CD4-positive, alpha-beta T cell treated with Interleukin-17A for 4 hours (primary cell): ENCODE data around the gene PHPT1.
"Not testable (repeated sequence)": the region's sequence is repeated elsewhere in the genome, so short reads cannot be mapped to it uniquely, and the experiment has no call there.

Source experiments
- DNase-seq: peaks from one replicate; pipeline ENCODE4 v3.0.0-alpha.2; 2020; ENCODE audit warnings: mixed read lengths

Gene PHPT1

DNA sequence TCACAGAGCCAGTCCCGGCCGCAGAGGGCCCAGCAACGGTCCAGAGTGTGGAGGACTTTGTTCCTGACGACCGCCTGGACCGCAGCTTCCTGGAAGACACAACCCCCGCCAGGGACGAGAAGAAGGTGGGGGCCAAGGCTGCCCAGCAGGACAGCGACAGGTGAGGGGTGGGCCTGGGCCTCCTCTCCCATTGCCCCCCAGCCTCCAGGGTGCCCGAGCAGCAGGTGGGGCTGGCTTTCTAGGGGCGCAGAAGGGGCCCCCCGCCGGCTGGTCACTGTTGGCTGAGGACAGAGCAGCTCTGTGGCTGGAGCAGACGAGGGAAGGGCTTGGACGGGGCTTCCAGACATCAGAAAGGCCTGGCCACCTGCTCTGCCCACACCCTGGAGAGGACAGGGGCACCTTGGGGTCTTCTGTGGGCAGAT is 11.3 kb upstream of the PHPT1 start:
- DNase-seq: not testable (repeated sequence)

DNA sequence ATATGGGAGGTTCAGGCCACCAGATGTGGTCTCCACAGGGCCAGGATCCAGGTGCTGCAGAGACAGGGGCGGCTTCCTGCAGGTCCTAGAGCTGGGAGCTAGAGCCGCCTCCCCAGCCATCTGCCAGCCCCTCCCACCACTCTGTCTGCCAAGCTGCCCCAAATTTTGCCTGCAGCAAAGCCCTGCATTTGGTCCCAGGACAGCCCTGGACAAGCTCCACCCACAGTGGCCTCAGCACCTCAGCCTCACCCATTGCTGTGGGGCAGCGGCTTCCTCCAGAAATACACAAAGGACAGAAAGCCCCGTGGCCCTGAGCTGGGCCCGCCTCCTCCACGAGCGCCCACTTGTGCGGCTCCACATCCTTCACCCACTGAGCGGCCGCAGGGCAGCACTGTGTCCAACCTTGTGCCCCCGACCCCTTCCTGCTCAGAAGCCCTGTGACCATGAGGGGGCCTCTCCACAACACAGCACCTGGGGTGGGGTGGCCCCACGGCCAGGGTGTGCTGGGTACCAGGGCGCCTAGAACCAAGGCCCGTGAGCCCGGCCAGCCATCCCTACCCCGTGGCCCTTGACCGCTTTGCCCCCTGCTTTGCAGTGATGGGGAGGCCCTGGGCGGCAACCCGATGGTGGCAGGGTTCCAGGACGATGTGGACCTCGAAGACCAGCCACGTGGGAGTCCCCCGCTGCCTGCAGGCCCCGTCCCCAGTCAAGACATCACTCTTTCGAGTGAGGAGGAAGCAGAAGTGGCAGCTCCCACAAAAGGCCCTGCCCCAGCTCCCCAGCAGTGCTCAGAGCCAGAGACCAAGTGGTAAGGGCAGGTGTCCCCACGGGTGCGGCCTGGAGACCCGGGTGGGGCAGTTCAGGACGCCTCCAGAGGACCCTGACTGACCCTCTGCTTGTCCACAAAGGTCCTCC is 10.6 kb upstream of the PHPT1 start:
- DNase-seq: no peak

DNA sequence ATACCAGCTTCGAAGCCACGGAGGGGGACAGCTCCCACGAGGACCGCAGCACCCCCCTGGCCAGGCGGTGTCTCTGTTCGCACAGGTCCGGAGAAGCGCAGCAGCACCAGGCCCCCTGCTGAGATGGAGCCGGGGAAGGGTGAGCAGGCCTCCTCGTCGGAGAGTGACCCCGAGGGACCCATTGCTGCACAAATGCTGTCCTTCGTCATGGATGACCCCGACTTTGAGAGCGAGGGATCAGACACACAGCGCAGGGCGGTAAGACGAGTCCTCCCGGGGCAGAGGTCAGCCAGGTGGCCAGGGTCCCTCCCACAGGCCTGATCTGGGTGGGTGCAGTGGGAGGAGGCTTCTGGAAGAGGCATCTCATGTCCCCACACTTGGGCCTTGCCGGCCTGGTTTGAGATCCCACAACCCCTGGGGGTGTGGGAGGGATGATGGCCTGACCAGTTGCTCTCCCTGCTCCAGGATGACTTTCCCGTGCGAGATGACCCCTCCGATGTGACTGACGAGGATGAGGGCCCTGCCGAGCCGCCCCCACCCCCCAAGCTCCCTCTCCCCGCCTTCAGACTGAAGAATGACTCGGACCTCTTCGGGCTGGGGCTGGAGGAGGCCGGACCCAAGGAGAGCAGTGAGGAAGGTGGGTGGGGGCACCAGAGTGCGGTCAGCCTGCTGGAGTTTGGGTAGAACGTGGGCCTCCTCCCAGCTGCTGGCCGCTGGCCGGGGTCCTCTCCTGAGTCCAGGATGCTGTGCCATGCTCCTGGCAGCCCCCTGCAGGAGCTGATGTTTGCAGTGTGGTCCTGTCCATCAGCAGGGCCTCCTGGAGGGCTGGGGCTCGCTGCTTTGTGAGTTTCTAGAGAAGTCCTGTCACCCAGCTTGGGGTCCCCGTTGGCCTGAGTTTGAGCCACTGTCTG is 9.7 kb upstream of the PHPT1 start:
- DNase-seq: no peak

DNA sequence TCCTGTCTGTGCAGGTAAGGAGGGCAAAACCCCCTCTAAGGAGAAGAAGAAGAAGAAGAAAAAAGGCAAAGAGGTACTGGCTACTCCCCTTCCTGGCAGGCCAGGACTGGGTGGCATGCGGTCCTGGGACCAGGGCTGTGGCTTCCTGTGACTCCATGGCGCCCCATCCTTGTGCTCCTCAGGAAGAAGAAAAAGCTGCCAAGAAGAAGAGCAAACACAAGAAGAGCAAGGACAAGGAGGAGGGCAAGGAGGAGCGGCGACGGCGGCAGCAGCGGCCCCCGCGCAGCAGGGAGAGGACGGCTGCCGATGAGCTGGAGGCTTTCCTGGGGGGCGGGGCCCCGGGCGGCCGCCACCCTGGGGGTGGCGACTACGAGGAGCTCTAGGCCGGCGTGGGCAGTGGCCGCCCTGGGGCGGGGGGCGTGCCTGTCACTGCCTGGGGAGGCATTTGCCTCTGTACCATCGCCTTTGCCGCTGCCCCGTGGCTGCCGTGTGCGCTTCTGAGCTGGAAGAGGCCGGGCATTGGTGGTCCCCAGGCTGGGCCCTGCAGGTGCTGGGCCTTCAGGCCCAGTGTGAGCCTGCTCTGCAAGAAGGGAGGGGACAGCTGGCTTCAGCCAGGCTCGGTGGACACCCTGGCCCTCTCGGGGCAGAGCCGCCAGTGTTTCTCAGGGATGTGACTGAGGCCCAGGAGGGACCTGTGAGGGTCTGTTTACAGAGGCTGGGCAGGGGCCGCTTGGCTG is 8.9 kb upstream of the PHPT1 start:
- DNase-seq: no peak

DNA sequence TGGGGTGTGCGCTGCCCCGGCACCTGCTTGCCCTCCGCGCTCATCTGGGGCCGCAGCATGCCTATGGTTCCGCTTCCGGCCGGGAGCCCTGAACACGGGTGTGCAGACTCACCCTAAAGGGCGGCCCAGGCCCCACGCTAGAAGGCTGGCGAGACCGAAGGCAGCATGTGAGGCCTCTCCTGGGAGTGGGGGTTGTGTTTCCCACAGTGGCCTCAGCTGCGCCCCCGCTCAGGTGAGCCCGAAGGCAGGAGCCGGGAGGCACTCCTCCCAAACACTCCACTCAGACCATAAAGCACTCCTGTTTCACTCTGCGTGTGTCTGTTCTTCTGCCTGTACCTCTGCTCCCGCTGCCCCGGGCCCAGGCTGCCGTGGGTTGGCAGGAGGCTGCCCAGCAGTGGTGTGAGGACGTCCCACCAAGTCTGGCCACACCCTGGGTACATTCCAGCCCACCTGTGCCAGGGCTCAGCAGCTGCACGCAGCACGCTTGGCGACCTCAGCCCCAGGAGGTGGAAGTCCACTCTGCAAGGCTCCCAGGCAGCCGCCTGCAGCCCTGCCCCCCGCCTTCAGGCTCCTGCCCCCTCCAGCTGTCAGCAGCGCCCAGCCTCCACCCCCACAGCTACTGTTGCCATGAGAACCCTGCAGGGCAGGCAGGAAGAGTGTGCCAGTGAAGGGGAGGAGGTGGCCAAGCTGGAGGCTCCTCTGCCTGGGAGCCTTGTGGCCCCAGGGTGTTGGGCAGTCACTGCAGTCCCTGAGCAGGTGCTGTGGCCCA is 8.1 kb upstream of the PHPT1 start:
- DNase-seq: no peak

DNA sequence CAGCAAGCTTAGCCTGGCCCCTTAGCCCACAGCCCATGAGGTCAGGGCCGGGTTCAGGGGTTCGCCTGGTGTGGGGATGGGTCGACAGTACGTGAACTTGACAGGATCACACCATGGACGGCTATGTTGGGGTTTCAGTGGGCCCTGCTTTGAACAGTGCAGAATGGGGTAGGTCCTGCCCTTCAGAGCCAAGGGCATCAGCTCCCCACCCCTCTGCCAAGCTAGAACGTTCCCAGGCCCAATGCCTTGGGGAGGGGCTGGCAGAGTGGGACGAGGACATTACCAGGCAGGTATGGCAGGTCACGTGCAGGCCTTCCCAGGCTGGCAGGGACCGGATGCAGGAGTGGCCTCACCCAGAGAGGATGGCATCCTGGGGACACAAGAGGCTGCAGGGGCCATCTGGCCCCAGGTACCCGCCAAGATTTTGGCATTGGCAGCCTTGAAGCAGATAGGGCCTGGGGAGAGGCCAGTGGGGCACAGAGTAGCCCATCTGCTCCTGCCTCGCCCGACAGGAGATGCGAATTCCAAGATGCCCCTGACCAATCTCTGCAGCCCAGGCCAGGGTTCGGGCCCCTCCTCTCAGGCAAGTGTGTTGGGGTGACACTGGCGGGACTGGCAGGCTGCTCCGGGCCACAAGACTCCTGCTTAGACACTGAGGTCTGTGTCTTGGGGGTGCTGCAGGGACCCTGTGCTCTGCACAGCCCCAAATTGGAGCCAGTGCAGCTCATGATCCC is 7.4 kb upstream of the PHPT1 start:
- DNase-seq: not testable (repeated sequence)

DNA sequence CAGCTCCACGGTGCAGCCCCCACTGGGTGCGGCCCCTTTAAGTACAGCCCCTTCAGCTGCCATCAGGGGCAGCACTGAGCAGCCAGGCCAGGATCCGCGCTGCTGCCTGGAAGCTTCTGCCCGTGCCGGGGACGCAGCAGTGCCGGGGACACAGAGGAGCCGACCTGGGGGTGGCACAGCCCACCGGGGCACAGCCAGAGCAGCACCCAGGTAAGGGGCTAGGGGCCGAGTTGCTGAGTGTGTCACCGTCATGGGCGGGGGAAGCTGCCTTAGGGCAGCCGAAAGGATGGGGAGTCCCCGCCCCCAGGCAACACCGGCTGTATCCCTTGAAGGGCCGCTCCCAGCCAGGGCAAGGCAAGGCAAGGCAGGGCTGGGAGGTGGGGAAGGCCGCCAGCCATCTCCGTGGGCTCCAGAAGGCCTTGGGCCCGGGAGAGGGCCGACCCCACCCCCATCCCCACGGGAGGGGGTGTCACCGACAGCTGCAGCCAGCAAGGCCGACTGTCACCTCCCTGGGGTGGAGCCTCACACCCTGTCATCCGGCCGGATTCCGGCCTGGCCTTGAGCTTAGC is 6.7 kb upstream of the PHPT1 start, which contains the start of gene AJM1:
TSS of gene AJM1 (plus strand) at position 99 of the 569 bp plus-strand sequence. CDS start 1,937 bp downstream, outside the sequence.
- peak; percentile 81 for DNase-seq

DNA sequence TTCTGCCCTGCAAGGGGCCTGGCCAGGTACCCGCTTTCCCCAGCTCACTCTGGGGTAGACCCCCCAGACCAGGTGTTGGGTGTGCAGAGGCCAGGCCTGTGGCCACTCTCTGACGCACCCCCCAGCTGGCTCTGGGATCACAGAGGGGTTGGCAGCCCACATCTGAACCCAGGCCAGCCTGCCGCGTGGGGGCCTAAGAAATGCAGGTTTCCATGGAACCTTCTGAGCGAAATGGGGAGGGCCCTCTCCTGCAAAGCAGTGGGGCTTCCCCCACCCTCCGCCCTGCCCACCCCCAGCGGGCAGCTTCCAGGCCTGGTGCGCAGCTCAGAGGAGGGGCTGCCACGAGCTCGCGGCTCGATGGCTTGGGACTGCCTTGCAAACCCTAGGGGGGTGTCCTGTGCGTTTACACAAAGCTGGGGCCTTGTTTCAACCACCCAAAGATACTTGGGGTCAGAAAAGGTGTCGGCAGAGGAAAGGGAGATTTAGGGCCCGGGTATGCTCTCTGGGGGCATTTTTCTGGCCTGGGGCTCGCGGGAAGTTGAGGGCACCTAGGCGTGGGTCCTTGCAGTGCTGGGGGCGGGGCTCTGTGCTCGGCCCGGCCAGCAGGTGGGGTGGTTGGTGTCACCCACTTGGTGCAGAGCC is 5.9 kb upstream of the PHPT1 start:
- not testable (repeated sequence) for DNase-seq

DNA sequence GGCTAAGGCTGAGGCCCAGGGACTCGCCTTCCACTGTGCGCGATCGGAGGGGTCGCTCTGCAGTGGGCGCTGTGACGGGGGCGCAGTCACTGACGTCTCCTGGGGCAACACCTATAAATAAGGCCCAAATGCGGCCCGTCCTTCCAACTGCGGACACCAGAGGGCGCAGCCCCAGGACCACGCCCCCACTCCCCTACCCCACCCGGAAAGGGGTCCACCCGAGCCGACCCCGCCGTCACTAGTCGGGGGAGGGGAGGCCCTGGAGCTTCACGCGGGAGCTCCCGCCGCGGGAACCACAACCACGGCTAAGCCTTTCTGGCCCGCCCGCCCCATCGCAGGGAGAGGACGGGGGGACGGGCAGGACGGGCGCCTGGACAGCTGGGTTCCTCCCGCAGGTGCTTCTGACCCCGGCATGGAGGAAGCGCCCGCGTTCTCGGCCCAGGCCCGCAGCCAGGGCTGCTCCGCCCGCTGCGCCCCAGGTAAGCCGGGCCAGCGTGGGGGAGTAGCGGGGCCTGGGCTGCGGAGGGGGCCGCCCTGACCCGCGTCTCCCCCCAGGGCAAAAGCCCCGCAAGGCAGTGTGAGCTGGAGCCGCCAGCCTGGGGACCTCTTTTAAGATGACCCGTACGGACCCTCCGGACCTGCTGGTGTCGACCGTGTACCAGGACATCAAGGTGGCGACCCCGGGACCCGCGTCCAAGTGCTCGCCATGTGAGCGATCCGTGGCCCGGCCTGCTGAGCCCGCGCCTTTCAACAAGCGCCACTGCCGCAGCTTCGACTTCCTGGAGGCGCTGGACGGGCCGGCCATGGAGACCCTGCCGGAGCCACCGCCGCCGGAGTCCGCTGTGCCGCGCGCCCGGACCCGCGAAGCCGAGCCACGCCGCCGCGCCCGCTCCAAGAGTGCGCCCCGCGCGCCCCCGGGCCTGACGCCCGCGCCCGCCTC is 5.1 kb upstream of the PHPT1 start:
- DNase-seq: peak; percentile 68

DNA sequence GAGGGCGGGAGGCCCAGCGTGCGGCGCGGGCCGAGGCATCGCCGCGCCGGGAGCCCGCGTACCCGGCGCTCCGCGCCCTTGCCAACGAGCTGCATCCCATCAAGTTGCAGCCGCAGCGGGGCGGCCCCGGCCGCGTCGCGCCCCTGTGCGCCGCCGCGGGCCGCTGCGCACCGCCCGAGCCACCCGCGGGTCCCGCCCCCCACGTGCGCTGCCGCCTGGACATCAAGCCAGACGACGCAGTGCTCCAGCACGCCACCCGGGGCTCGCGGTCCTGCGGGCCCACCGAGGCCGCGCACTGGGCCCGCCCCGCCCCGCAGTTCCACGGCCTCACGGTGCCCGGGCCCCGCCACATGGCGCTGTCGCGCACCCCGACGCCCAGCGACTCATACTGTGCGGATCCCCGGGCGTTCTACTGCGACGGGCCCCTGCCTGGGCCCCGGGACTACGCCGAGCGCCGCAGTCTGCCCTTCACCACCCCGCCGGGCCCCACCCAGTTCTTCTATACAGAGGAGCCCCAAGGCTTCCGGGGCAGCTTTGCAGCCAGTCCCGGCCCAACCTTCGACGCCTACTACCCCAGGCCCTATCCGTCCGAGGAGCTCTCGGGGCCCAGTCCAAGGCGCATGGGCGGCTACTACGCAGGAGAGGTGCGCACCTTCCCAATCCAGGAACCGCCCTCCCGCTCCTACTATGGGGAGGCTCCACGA is 4.3 kb upstream of the PHPT1 start:
- no peak for DNase-seq

DNA sequence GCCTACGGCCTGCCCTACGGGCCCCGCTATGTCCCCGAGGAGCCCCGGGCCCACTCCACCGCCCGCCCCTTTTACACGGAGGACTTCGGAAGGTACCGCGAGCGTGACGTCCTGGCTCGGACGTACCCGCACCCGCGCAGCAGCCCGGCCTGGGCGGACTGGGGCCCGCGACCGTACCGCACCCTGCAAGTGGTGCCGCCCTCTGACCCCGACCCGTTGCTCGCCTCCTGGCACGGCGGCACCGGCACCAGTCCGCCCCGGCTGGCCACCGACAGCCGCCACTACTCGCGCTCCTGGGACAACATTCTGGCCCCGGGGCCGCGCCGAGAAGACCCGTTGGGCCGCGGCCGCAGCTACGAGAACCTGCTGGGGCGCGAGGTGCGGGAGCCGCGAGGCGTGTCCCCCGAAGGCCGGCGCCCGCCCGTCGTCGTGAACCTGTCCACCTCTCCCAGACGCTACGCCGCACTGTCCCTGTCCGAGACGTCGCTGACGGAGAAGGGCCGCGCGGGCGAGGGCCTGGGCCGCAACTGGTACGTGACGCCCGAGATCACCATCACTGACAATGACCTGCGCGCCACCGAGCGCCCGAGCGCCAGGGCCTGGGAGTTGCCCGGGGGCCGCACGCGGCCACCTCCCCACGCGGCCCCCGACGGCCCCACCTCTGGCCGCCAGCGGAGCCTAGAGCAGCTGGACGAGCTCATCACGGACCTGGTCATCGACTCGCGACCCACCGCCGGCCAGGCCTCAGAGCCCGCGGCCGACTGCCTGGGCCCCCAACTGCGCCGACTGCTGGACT is 3.5 kb upstream of the PHPT1 start:
- DNase-seq: no peak

DNA sequence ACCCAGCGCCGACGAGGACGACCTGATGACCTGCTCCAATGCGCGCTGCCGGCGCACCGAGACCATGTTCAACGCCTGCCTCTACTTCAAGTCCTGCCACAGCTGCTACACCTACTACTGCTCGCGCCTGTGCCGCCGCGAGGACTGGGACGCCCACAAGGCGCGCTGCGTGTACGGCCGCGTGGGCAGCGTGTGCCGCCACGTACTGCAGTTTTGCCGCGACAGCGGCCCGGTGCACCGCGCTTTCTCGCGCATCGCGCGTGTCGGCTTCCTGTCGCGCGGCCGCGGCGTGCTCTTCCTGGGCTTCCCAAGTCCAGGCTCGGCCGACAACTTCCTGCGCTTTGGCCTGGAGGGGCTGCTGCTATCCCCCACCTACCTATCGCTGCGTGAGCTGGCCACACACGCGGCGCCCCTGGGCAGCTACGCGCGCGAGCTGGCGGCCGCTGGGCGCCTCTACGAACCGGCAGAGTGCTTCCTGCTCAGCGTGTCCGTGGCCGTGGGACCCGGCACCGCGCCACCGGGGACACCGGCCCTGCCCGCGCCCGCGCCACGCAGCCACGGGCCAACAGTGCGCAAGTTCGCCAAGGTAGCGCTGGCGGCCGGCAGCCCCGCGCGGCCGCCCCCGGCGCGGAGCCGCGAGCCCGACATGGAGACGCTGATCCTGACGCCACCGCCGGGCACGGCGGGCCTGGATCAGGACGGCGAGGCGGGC is 2.7 kb upstream of the PHPT1 start:
- no peak for DNase-seq

DNA sequence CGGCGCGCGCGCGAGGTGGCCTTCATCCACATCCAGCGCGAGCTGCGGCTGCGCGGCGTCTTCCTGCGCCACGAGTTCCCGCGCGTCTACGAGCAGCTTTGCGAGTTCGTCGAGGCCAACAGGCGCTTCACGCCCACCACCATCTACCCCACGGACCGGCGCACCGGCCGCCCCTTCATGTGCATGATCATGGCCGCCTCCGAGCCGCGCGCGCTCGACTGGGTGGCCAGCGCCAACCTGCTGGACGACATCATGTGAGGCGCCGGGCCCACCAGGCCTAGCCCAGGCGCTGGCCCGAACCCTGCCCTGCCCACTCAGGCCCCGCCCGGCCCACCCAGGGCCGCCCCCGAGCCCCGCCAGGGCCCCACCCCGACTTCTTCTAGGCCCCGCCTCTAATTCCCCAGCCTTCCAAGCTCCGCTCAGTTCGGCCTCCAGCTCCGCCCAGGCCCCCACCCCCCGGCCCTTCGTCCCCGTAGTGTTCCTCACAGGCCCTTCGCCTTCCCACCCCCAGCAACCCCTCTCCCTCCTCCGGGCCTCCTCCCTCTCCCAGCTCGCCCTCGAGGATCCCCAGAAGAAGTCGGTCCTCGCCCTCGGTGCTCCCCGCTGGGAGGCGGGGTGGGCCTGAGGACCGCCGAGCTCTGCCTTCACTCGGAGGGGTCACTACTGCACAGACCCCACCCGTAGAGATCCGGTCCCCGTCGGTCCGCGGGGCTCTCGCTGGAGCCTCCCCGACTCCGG is 2.0 kb upstream of the PHPT1 start:
- DNase-seq: peak; percentile 22

DNA sequence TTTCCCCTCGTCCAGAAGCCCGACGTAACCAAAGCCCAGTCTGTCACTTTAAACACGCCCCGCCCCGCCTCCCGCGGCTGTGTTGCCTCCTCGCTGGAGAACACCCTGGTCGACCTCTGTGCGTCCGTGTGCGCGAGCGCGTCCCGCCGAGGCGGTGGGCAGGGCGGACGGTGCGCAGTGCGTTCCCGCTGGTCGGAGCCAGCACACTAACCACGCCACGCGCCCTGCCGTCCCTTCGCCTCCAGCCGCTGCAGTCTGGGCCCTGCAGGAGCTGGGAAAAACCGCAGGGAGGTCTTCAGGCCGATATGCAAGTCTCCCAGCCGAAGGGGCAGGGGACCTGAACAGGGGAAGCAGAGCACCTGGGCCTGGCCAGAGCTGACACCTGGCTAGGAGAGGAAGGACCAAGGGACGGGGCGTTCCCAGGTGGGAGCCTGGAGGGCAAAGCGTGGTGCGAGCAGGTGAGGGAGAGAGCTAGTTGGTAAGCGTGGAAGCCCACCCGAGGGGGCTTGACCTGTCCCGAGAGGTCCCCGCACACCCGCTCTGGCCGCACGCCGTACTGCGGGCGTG is 1.3 kb upstream of the PHPT1 start:
- DNase-seq: peak; percentile 72

DNA sequence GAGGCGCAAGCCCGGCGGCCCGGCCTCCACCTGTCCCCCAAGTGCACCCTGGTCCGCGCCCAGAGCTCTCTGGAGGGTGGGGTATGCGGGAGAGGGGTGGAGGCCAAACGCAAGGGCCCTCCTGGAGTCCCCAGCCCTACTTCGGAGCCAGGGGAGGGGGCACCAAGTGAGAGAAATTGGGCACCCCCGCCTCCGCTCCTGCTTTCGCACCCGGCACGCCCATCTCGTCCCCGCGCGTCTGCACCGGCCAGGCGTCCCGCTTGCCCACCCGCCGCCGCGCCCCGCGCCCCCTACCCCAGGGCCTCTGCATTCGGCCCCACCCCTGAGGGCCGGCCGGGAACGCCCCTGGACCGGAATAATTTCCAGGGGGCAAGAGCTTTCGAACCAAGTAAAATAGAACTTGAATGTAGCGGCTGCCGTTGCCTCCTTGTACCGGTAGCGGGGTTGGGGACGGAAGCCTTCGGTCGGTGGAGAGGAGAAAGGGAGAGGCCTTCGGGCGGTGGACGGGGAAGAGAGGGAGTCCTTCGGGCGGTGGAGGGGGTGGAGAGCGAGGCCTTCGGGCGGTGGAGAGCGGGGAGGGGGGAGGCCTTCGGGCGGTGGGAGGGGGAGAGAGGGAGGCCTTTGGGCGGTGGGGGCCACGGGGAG is 694 bp upstream of the PHPT1 start:
- DNase-seq: peak; percentile 42
